ENCODE results near the gene SLC7A4. TPM values are rescaled to one million over a fixed set of nuclear protein-coding genes. Genes with fewer than 3 reads are reported as not detected.

The SLC7A4 gene
- total and polyA plus RNA-seq, 9 donors = 0.16 to 4.8 (median 0.47) TPM; not detected in 2

- WGBS, 3 donors = 86 to 93% (median 90%) methylated on average over 15 to 24 of the region's 24 CpGs
- Histone ChIP-seq H3K27ac (peak overlapping the region in 1 of 2 donors; percentile 62), H3K4me3 (no peak overlapping the region), H3K4me1 (ENCODE audit: insufficient read depth) (peaks cover 12% of the 10 kb centered on the region), H3K36me3 (no peaks in the 10 kb centered on the region), H3K9me3 (no peaks in the 10 kb centered on the region), H3K27me3 (no peaks in the 10 kb centered on the region)
- no peak for TF ChIP-seq EP300 (IDR thresholded peaks at IDR 0.05)
- no peak for TF ChIP-seq POLR2A (IDR thresholded peaks at IDR 0.05)
- TF ChIP-seq CTCF (IDR thresholded peaks at IDR 0.05) = no peak
- DNase-seq = peak in 1 of 5 donors; percentile 42
- intact Hi-C loops (cut with DNase I) = no loop called here
These were observed 40.9 kb downstream of the SLC7A4 start for GRCh38 chr22:20991252-20992055.

GRCh38 chr22:20990184-20991180 lies 41.9 kb downstream of the SLC7A4 start:
- no peak overlapping the region for H3K4me3 ChIP-seq
- TF ChIP-seq POLR2A (IDR thresholded peaks at IDR 0.05) (no peak), CTCF (IDR thresholded peaks at IDR 0.05) (no peak), EP300 (IDR thresholded peaks at IDR 0.05) (no peak)
- peak overlapping the region in 1 of 2 donors; percentile 62 for H3K27ac ChIP-seq
- no peaks in the 10 kb centered on the region for H3K9me3 ChIP-seq
- DNase-seq = peak in 1 of 5 donors; percentile 57
- H3K27me3 ChIP-seq = no peaks in the 10 kb centered on the region
- intact Hi-C loops (cut with DNase I) = no loop called here
- WGBS, 3 donors = 21 to 65% (median 39%) methylated on average over 19 to 21 of the region's 21 CpGs
- no peaks in the 10 kb centered on the region for H3K36me3 ChIP-seq
- H3K4me1 ChIP-seq (ENCODE audit: insufficient read depth) = peaks cover 12% of the 10 kb centered on the region

GRCh38 chr22:20989323-20990138 lies 42.8 kb downstream of the SLC7A4 start:
- Histone ChIP-seq H3K9me3 (no peaks in the 10 kb centered on the region), H3K27me3 (no peaks in the 10 kb centered on the region), H3K4me1 (ENCODE audit: insufficient read depth) (peaks cover 12% of the 10 kb centered on the region), H3K27ac (peak overlapping the region in 1 of 2 donors; percentile 62), H3K36me3 (no peaks in the 10 kb centered on the region), H3K4me3 (no peak overlapping the region)
- no peak for TF ChIP-seq CTCF (IDR thresholded peaks at IDR 0.05)
- TF ChIP-seq EP300 (IDR thresholded peaks at IDR 0.05) = no peak
- TF ChIP-seq POLR2A (IDR thresholded peaks at IDR 0.05) = no peak
- intact Hi-C loops (cut with DNase I) = no loop called here
- peak in 1 of 5 donors; percentile 60 for DNase-seq
- 42 to 48% (median 42%) methylated on average over 17 of the region's 17 CpGs for WGBS, 3 donors

Data from ovary (tissue), 9 donors.